Ectodermal cell (in vitro differentiated cells): ENCODE results near the gene ABCA4. TPM values are rescaled to one million over a fixed set of nuclear protein-coding genes. Genes with fewer than 3 reads are reported as not detected.
"Not testable (repeated sequence)": the region's sequence is repeated elsewhere in the genome, so short reads cannot be mapped to it uniquely, and the experiment has no call there.

Source experiments
- H3K27ac ChIP-seq: 2 replicates; pipeline ENCODE4 v1.7.0; 2013; ENCODE audit warnings: mild to moderate bottlenecking, low read depth, low read length; ENCODE audit not compliant: insufficient read depth, poor library complexity, severe bottlenecking
- H3K27me3 ChIP-seq: 2 replicates; pipeline ENCODE4 v1.7.0; 2013; ENCODE audit warnings: mild to moderate bottlenecking, low read length; ENCODE audit not compliant: insufficient read depth, control insufficient read depth, poor library complexity, severe bottlenecking
- H3K36me3 ChIP-seq: one replicate; pipeline ENCODE4 v1.7.0; 2013; ENCODE audit warnings: low read length; ENCODE audit not compliant: control insufficient read depth, insufficient read depth
- H3K4me1 ChIP-seq: one replicate; pipeline ENCODE4 v1.7.0; 2013; ENCODE audit warnings: low read length; ENCODE audit not compliant: control insufficient read depth, insufficient read depth
- H3K4me3 ChIP-seq: 2 replicates; pipeline ENCODE4 v1.7.0; 2013; ENCODE audit warnings: low read depth, low read length, control low read depth; ENCODE audit not compliant: insufficient read depth
- H3K9me3 ChIP-seq: 2 replicates; pipeline ENCODE4 v1.7.0; 2013; ENCODE audit warnings: mild to moderate bottlenecking, low read length, moderate library complexity; ENCODE audit not compliant: control insufficient read depth
- WGBS, 2 experiments: methylation state at CpG; one replicate each; pipeline ENCODE4 v1.1.7; 2013; ENCODE audit warnings: missing lambda C conversion rate in 2 of 2; 5-methylcytosine and 5-hydroxymethylcytosine counted together
- polyA plus RNA-seq, 4 experiments: library from polyadenylated mRNA; stranded (reverse); fragments of 50-300 nt; gene quantifications; one replicate each; pipeline ENCODE4 v1.2.3, GENCODE V29; 2013

Gene ABCA4
- 0.43 TPM for polyA plus RNA-seq (2013, experiment 1 of 4)
- 0.36 TPM for polyA plus RNA-seq (2013, experiment 2 of 4)
- polyA plus RNA-seq (2013, experiment 3 of 4), result 0.27 TPM
- 0.41 TPM for polyA plus RNA-seq (2013, experiment 4 of 4)

- peaks cover 52% of the 10 kb centered on the region for H3K4me1 ChIP-seq
- H3K27ac ChIP-seq, result no peak within 1 kb of the TSS
- 72 to 82% methylated on average over 9 of the region's 9 CpGs for WGBS, 2 experiments
- no peak within 1 kb of the TSS for H3K4me3 ChIP-seq
- H3K9me3 ChIP-seq, result no peaks in the 10 kb centered on the region
- peaks cover 9% of the 10 kb centered on the region for H3K27me3 ChIP-seq
- no peaks in the 10 kb centered on the region for H3K36me3 ChIP-seq
These were observed at the start of gene ABCA4 for GRCh38 chr1:94120991-94121390. ABCA4 (minus strand) TSS chr1:94121148; CDS start chr1:94121045, 103 bp downstream.

DNA sequence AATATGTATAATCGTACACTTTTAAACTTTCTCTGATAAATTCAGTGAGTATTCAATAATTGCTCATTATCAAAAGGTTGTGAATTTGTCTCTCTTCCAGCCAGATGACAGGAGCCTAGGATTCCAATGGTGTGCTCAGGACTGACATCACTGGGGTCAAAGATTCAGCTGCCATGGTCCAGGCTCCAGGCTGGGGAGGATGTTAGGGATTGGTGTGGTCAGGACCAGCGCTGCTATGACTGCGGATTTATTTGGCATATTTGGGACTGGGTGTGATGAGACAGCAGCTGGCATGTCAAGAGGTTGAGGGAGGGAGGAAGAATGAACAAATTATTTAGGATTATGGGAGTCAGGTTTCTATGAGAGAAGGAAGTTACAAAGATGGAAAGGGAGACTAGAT is 48.2 kb upstream of the ABCA4 start:
- Histone ChIP-seq H3K9me3 (no peaks in the 10 kb centered on the region), H3K36me3 (no peaks in the 10 kb centered on the region), H3K4me3 (no peak overlapping the region), H3K4me1 (no peaks in the 10 kb centered on the region), H3K27ac (no peak overlapping the region), H3K27me3 (no peaks in the 10 kb centered on the region)
- 96 to 98% methylated on average over 2 of the region's 3 CpGs for WGBS, 2 experiments

- Histone ChIP-seq H3K4me3 (no peak overlapping the region), H3K9me3 (no peaks in the 10 kb centered on the region), H3K27me3 (no peaks in the 10 kb centered on the region), H3K36me3 (no peaks in the 10 kb centered on the region), H3K4me1 (no peaks in the 10 kb centered on the region), H3K27ac (no peak overlapping the region)
- WGBS, 2 experiments, result 96 to 99% methylated on average over 4 to 5 of the region's 5 CpGs
These were observed 44.9 kb upstream of the ABCA4 start for GRCh38 chr1:94165843-94166242.

DNA sequence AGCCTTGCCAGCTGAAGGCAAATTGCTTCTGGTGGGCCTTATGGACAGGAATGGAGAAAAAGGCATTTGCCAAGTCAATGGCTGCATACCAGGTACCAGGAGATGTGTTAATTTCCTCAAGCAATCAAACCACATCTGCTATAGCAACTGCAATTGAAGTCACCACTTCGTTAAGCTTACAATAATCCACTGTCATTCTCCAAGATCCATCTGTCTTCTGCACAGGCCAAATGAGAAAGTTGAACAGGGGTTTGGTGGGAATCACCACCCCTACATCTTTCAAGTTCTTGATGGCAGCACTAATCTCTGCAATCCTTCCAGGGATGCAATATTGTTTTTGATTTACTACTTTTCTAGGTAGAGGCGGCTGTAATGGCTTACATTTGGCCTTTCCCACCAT is 43.9 kb upstream of the ABCA4 start:
- 95 to 100% methylated on average over 2 of the region's 2 CpGs for WGBS, 2 experiments
- H3K4me3 ChIP-seq, H3K36me3 ChIP-seq, H3K4me1 ChIP-seq, H3K9me3 ChIP-seq, H3K27ac ChIP-seq, H3K27me3 ChIP-seq: not testable (repeated sequence)

- H3K27ac ChIP-seq, H3K36me3 ChIP-seq, H3K9me3 ChIP-seq, H3K4me1 ChIP-seq, H3K4me3 ChIP-seq, H3K27me3 ChIP-seq: not testable (repeated sequence)
- 88 to 95% methylated on average over 1 of the region's 1 CpG for WGBS, 2 experiments
These were observed 43.2 kb upstream of the ABCA4 start for GRCh38 chr1:94164121-94164520.

DNA sequence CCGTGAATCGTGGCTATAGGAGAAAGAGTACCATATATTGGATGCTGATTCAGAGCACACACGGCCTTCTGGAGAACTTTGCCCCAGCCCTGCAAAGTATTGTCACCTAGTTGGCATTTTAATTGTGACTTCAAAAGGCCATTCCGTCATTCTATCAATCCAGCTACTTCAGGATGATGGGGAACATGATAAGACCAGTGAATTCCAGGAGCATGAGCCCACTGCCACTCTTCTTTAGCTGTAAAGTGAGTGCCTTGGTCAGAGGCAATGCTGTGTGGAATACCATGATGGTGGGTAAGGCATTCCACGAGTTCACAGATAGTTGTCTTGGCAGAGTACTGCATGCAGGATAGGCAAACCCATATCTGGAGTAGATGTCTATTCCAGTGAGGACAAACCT is 42.3 kb upstream of the ABCA4 start:
- whole genome bisulfite sequencing, 2 experiments, result 92% methylated on average over 5 of the region's 5 CpGs
- not testable (repeated sequence) for H3K27ac ChIP-seq, H3K4me1 ChIP-seq, H3K4me3 ChIP-seq, H3K36me3 ChIP-seq, H3K27me3 ChIP-seq, H3K9me3 ChIP-seq

GRCh38 chr1:94160811-94161210 is 39.9 kb upstream of the ABCA4 start:
- no peaks in the 10 kb centered on the region for H3K4me1 ChIP-seq
- no peaks in the 10 kb centered on the region for H3K9me3 ChIP-seq
- H3K27me3 ChIP-seq, result no peaks in the 10 kb centered on the region
- no peak overlapping the region for H3K4me3 ChIP-seq
- WGBS, 2 experiments, result 65 to 66% methylated on average over 4 of the region's 4 CpGs
- H3K27ac ChIP-seq, result peak overlapping the region; percentile 6
- no peaks in the 10 kb centered on the region for H3K36me3 ChIP-seq

- Histone ChIP-seq H3K36me3 (no peaks in the 10 kb centered on the region), H3K9me3 (no peaks in the 10 kb centered on the region), H3K27ac (no peak overlapping the region), H3K4me1 (no peaks in the 10 kb centered on the region), H3K27me3 (no peaks in the 10 kb centered on the region), H3K4me3 (no peak overlapping the region)
- WGBS, 2 experiments, result 77 to 88% methylated on average over 1 of the region's 1 CpG
These were observed 35.2 kb upstream of the ABCA4 start for GRCh38 chr1:94156096-94156625.

GRCh38 chr1:94154989-94155388 is 34.0 kb upstream of the ABCA4 start:
- Histone ChIP-seq H3K4me1 (no peaks in the 10 kb centered on the region), H3K9me3 (no peaks in the 10 kb centered on the region), H3K36me3 (no peaks in the 10 kb centered on the region), H3K27me3 (no peaks in the 10 kb centered on the region), H3K4me3 (no peak overlapping the region), H3K27ac (no peak overlapping the region)
- 94 to 100% methylated on average over 1 of the region's 1 CpG for WGBS, 2 experiments

DNA sequence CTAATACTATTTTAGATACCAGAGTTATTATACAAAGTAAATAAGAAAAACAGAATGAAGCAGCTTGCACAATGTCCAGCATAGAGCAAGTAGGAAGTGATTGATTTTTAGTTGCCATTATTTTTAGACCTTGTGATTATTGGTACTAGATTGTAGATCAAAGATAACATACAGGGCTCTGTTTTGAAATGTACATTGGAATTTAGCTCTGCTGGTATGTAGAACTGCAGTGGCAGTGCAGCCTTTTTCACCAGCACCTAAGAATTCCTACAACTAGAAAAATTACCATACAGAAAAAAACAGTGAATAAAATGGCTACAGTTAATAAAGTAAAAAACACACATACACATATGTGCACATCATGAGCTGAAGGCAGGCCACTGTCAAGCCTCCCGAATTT is 32.2 kb upstream of the ABCA4 start:
- Histone ChIP-seq H3K27ac (no peak overlapping the region), H3K27me3 (no peaks in the 10 kb centered on the region), H3K36me3 (no peaks in the 10 kb centered on the region), H3K4me1 (no peaks in the 10 kb centered on the region), H3K4me3 (no peak overlapping the region), H3K9me3 (no peaks in the 10 kb centered on the region)
- 89 to 93% methylated on average over 1 of the region's 1 CpG for WGBS, 2 experiments

GRCh38 chr1:94149166-94149565 is 28.2 kb upstream of the ABCA4 start:
- not testable (repeated sequence) for H3K27ac ChIP-seq, H3K36me3 ChIP-seq, H3K4me3 ChIP-seq, H3K27me3 ChIP-seq, H3K4me1 ChIP-seq, H3K9me3 ChIP-seq
